Measurements from ENCODE around the gene GAA. TPM values are rescaled to one million over a fixed set of nuclear protein-coding genes. Genes with fewer than 3 reads are reported as not detected.
"Not testable (repeated sequence)": the region's sequence is repeated elsewhere in the genome, so short reads cannot be mapped to it uniquely, and the experiment has no call there.

The GAA gene
- polyA plus RNA-seq, 1 experiment: 3.8 TPM

GRCh38 chr17:80086616-80087015, 14.8 kb upstream of the GAA start:
- Histone ChIP-seq H3K27me3 (ENCODE audit: control insufficient read depth, insufficient read depth, low read length) (peaks cover 14% of the 10 kb centered on the region), H3K9me3 (ENCODE audit: control insufficient read depth, insufficient read depth, low read length) (peaks cover 5% of the 10 kb centered on the region; the same call in 1 of the 2 replicates), H3K27ac (ENCODE audit: low read depth, low read length) (no peak overlapping the region), H3K4me3 (ENCODE audit: low read depth, low read length) (no peak overlapping the region)
- POLR2A ChIA-PET: interaction anchor here (1.0 kb wide), 1 partner anchor 175 kb away, joined by 3 read pairs; no protein-coding TSS in a partner anchor
- DNase-seq (ENCODE audit: low read depth, low spot score): no peak
- TF ChIP-seq CTCF (IDR thresholded peaks at IDR 0.05; ENCODE audit: low read depth, low read length): no peak
- CTCF ChIA-PET: interaction anchor here (3.2 kb wide), 1 partner anchor 15 kb away, joined by 26 read pairs; the partner anchor contains the start of gene GAA

- ChIA-PET POLR2A (interaction anchor here (0.6 kb wide), 2 partner anchors 59 to 143 kb away, joined by 3 to 9 read pairs; no protein-coding TSS in a partner anchor), CTCF (interaction anchor here (3.2 kb wide), 1 partner anchor 14 kb away, joined by 26 read pairs; the partner anchor contains the start of gene GAA)
- H3K27ac ChIP-seq (ENCODE audit: low read depth, low read length): no peak overlapping the region
- DNase-seq (ENCODE audit: low read depth, low spot score): no peak
- TF ChIP-seq CTCF (IDR thresholded peaks at IDR 0.05; ENCODE audit: low read depth, low read length): no peak
- H3K4me3 ChIP-seq (ENCODE audit: low read depth, low read length): no peak overlapping the region
- peaks cover 5% of the 10 kb centered on the region; the same call in 1 of the 2 replicates for H3K9me3 ChIP-seq (ENCODE audit: control insufficient read depth, insufficient read depth, low read length)
- peaks cover 19% of the 10 kb centered on the region for H3K27me3 ChIP-seq (ENCODE audit: control insufficient read depth, insufficient read depth, low read length)
Observed at GRCh38 chr17:80087346-80088265, 13.8 kb upstream of the GAA start.

- Histone ChIP-seq H3K9me3 (ENCODE audit: control insufficient read depth, insufficient read depth, low read length) (peaks cover 5% of the 10 kb centered on the region; the same call in 1 of the 2 replicates), H3K27ac (ENCODE audit: low read depth, low read length) (no peak overlapping the region), H3K4me3 (ENCODE audit: low read depth, low read length) (no peak overlapping the region), H3K27me3 (ENCODE audit: control insufficient read depth, insufficient read depth, low read length) (peaks cover 19% of the 10 kb centered on the region)
- POLR2A ChIA-PET: no interaction called here
- CTCF ChIA-PET: interaction anchor here (0.5 to 3.2 kb wide), 2 partner anchors 12 to 82 kb away, joined by 3 to 26 read pairs; partner anchors contain the start of gene GAA
- no peak for DNase-seq (ENCODE audit: low read depth, low spot score)
- no peak for TF ChIP-seq CTCF (IDR thresholded peaks at IDR 0.05; ENCODE audit: low read depth, low read length)
Observed at GRCh38 chr17:80089762-80090161, 11.6 kb upstream of the GAA start.

GRCh38 chr17:80090164-80090563, 11.2 kb upstream of the GAA start:
- H3K27me3 ChIP-seq (ENCODE audit: control insufficient read depth, insufficient read depth, low read length): peaks cover 19% of the 10 kb centered on the region
- DNase-seq (ENCODE audit: low read depth, low spot score); POLR2A ChIA-PET; CTCF ChIA-PET; H3K9me3 ChIP-seq (ENCODE audit: control insufficient read depth, insufficient read depth, low read length); H3K4me3 ChIP-seq (ENCODE audit: low read depth, low read length); H3K27ac ChIP-seq (ENCODE audit: low read depth, low read length): not testable (repeated sequence)

- no peak for TF ChIP-seq CTCF (IDR thresholded peaks at IDR 0.05; ENCODE audit: low read depth, low read length)
- Histone ChIP-seq H3K27ac (ENCODE audit: low read depth, low read length) (no peak overlapping the region), H3K4me3 (ENCODE audit: low read depth, low read length) (no peak overlapping the region), H3K9me3 (ENCODE audit: control insufficient read depth, insufficient read depth, low read length) (peaks cover 5% of the 10 kb centered on the region; the same call in 1 of the 2 replicates), H3K27me3 (ENCODE audit: control insufficient read depth, insufficient read depth, low read length) (peaks cover 19% of the 10 kb centered on the region)
- CTCF ChIA-PET: interaction anchor here (1.7 to 3.1 kb wide), 2 partner anchors 9 to 10 kb away, joined by 7 to 19 read pairs; partner anchors contain the start of gene GAA
- DNase-seq (ENCODE audit: low read depth, low spot score): no peak
- POLR2A ChIA-PET: interaction anchor here (0.6 kb wide), 1 partner anchor 145 kb away, joined by 3 read pairs; no protein-coding TSS in a partner anchor
Observed at GRCh38 chr17:80091376-80091775, 10.0 kb upstream of the GAA start.

Measured in AG04450 (cell line).